OCI-LY7 (cell line): ENCODE results near the gene KAT14.
"Not testable (repeated sequence)": the region's sequence is repeated elsewhere in the genome, so short reads cannot be mapped to it uniquely, and the experiment has no call there.

ENCODE experiments used
- EZH2phosphoT487 ChIP-seq: fragments of 200-600 bp; sonication (generic); IDR thresholded peaks from 2 replicates; pipeline ENCODE4 v1.6.1; 2018; ENCODE audit warnings: low read depth, borderline replicate concordance, mild to moderate bottlenecking, mixed run types, antibody characterized with exemption, low read length, moderate library complexity, mixed read lengths
- TF ChIP-seq, protein P1 (sequence below): fragments of 200-600 bp; sonication (generic); conservative IDR thresholded peaks from 2 replicates; pipeline ENCODE4 v1.5.1; 2014; ENCODE audit warnings: mild to moderate bottlenecking, antibody characterized with exemption, low read length, moderate library complexity, mixed read lengths

DNA sequence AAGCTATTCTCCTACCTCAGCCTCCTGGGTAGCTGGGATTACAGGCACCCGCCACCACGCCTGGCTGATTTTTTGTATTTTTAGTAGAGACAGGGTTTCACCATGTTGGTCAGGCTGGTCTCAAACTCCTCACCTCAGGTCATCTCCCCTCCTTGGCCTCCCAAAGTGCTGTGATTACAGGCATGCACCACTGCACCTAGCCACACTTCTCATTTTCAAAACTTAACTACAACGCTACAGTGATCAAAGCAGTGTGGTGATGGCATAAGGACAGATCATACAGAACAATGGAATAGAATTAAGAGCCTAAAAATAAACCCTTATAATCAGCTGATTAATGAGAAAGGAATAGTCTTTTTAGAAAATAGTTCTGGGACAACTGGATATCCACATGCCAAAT lies 66.0 kb downstream of the KAT14 start:
- TF ChIP-seq, protein P1, sequence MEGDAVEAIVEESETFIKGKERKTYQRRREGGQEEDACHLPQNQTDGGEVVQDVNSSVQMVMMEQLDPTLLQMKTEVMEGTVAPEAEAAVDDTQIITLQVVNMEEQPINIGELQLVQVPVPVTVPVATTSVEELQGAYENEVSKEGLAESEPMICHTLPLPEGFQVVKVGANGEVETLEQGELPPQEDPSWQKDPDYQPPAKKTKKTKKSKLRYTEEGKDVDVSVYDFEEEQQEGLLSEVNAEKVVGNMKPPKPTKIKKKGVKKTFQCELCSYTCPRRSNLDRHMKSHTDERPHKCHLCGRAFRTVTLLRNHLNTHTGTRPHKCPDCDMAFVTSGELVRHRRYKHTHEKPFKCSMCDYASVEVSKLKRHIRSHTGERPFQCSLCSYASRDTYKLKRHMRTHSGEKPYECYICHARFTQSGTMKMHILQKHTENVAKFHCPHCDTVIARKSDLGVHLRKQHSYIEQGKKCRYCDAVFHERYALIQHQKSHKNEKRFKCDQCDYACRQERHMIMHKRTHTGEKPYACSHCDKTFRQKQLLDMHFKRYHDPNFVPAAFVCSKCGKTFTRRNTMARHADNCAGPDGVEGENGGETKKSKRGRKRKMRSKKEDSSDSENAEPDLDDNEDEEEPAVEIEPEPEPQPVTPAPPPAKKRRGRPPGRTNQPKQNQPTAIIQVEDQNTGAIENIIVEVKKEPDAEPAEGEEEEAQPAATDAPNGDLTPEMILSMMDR, result not testable (repeated sequence)
- not testable (repeated sequence) for TF ChIP-seq EZH2phosphoT487
